ENCODE results near the gene SART1.

Gene SART1

GRCh38 chr11:65997286-65997685 is 35.8 kb downstream of the SART1 start:
- no peaks in the 10 kb centered on the region for H3K9me3 ChIP-seq (ENCODE audit: control insufficient read depth, low read length)
- H3K14ac ChIP-seq (ENCODE audit: low read length in 2 of 2), result no peak overlapping the region
- no peak overlapping the region for H3K18ac ChIP-seq (ENCODE audit: low read depth in 1 of 2, low read length in 2 of 2)
- no peaks in the 10 kb centered on the region for H3K27me3 ChIP-seq (ENCODE audit: control insufficient read depth in 1 of 2, insufficient read depth in 1 of 2, low read length in 2 of 2)
- no peak overlapping the region for H3K4me2 ChIP-seq (ENCODE audit: low read length, poor library complexity, severe bottlenecking)
- peaks cover 42 to 54% of the 10 kb centered on the region in 2 experiments for H3K36me3 ChIP-seq (ENCODE audit: control insufficient read depth in 1 of 2, insufficient read depth in 2 of 2, low read depth in 1 of 2, low read length in 2 of 2)
- no peak overlapping the region for H3K4ac ChIP-seq (ENCODE audit: low read depth in 1 of 2, low read length in 2 of 2)
- H3K23ac ChIP-seq (ENCODE audit: low read length in 2 of 2), result no peak overlapping the region
- H3K9ac ChIP-seq (ENCODE audit: low read length), result no peak overlapping the region
- H4K91ac ChIP-seq (ENCODE audit: low read length), result no peak overlapping the region
- 93% methylated on average over 2 of the region's 2 CpGs for WGBS
- peaks cover 29% of the 10 kb centered on the region for H3K79me1 ChIP-seq (replicated peaks; ENCODE audit: low read length, poor library complexity, severe bottlenecking)
- H3K4me3 ChIP-seq (ENCODE audit: insufficient read depth in 1 of 2, low read depth in 1 of 2, low read length in 2 of 2), result no peak overlapping the region
- no peak for DNase-seq
- H2BK120ac ChIP-seq (ENCODE audit: low read depth, low read length), result no peak overlapping the region
- no peak overlapping the region for H2AFZ ChIP-seq (ENCODE audit: low read depth, low read length)
- H2BK15ac ChIP-seq (ENCODE audit: low read depth, poor library complexity, severe bottlenecking), result no peak overlapping the region
- H3K27ac ChIP-seq (ENCODE audit: low read length, poor library complexity, severe bottlenecking), result no peak overlapping the region
- H2BK12ac ChIP-seq (ENCODE audit: low read length in 2 of 2), result no peak overlapping the region
- no peak overlapping the region for H2AK5ac ChIP-seq (ENCODE audit: low read length, severe bottlenecking)
- peaks cover 5% of the 10 kb centered on the region for H3K4me1 ChIP-seq (ENCODE audit: control insufficient read depth, insufficient read depth, low read depth, low read length)
- H4K8ac ChIP-seq (ENCODE audit: low read length), result no peak overlapping the region
- H2BK5ac ChIP-seq (ENCODE audit: low read depth, low read length, poor library complexity, severe bottlenecking), result no peak overlapping the region

GRCh38 chr11:66001942-66002647 is 40.6 kb downstream of the SART1 start, which contains the start of the genes BANF1 and EIF1AD:
TSS of gene BANF1 (plus strand) at chr11:66002503. CDS start at chr11:66003251, 748 bp downstream.
TSS of gene EIF1AD (minus strand) at chr11:66002157. CDS start at chr11:66000389, 1,768 bp downstream.
- Histone ChIP-seq H3K23ac (ENCODE audit: low read length in 2 of 2) (no peak within 1 kb of the TSS), H3K27me3 (ENCODE audit: control insufficient read depth in 1 of 2, insufficient read depth in 1 of 2, low read length in 2 of 2) (no peaks in the 10 kb centered on the region), H2BK120ac (ENCODE audit: low read depth, low read length) (peak within 1 kb of the TSS; percentile 25), H2BK12ac (ENCODE audit: low read length in 2 of 2) (peak within 1 kb of the TSS in 1 of 2 experiments; percentile 55), H3K4me3 (ENCODE audit: insufficient read depth in 1 of 2, low read depth in 1 of 2, low read length in 2 of 2) (peak within 1 kb of the TSS; percentile 89 to 93), H3K9me3 (ENCODE audit: control insufficient read depth, low read length) (no peaks in the 10 kb centered on the region), H3K36me3 (ENCODE audit: control insufficient read depth in 1 of 2, insufficient read depth in 2 of 2, low read depth in 1 of 2, low read length in 2 of 2) (peaks cover 55 to 57% of the 10 kb centered on the region in 2 experiments), H3K27ac (ENCODE audit: low read length, poor library complexity, severe bottlenecking) (peak within 1 kb of the TSS; percentile 83), H3K14ac (ENCODE audit: low read length in 2 of 2) (peak within 1 kb of the TSS in 1 of 2 experiments; percentile 94), H3K4me2 (ENCODE audit: low read length, poor library complexity, severe bottlenecking) (peak within 1 kb of the TSS; percentile 72), H4K8ac (ENCODE audit: low read length) (peak within 1 kb of the TSS; percentile 95), H3K9ac (ENCODE audit: low read length) (peak within 1 kb of the TSS; percentile 96), H2AFZ (ENCODE audit: low read depth, low read length) (peak within 1 kb of the TSS; percentile 81), H2BK15ac (ENCODE audit: low read depth, poor library complexity, severe bottlenecking) (peak within 1 kb of the TSS; percentile 85), H2AK5ac (ENCODE audit: low read length, severe bottlenecking) (no peak within 1 kb of the TSS), H4K91ac (ENCODE audit: low read length) (peak within 1 kb of the TSS; percentile 81), H3K4ac (ENCODE audit: low read depth in 1 of 2, low read length in 2 of 2) (peak within 1 kb of the TSS; percentile 30 to 89), H3K79me1 (replicated peaks; ENCODE audit: low read length, poor library complexity, severe bottlenecking) (peaks cover 32% of the 10 kb centered on the region), H3K18ac (ENCODE audit: low read depth in 1 of 2, low read length in 2 of 2) (peak within 1 kb of the TSS; percentile 80 to 93), H3K4me1 (ENCODE audit: control insufficient read depth, insufficient read depth, low read depth, low read length) (peaks cover 10% of the 10 kb centered on the region), H2BK5ac (ENCODE audit: low read depth, low read length, poor library complexity, severe bottlenecking) (no peak within 1 kb of the TSS)
- DNase-seq, result peak; percentile 99
- WGBS, result under 1% methylated on average over 55 of the region's 55 CpGs

- peak overlapping the region; percentile 95 for H4K8ac ChIP-seq (ENCODE audit: low read length)
- peak overlapping the region; percentile 96 for H3K9ac ChIP-seq (ENCODE audit: low read length)
- H3K27ac ChIP-seq (ENCODE audit: low read length, poor library complexity, severe bottlenecking), result peak overlapping the region; percentile 83
- H3K4me3 ChIP-seq (ENCODE audit: insufficient read depth in 1 of 2, low read depth in 1 of 2, low read length in 2 of 2), result peak overlapping the region; percentile 89 to 93
- H3K23ac ChIP-seq (ENCODE audit: low read length in 2 of 2), result no peak overlapping the region
- H3K14ac ChIP-seq (ENCODE audit: low read length in 2 of 2), result peak overlapping the region in 1 of 2 experiments; percentile 94
- peak overlapping the region in 1 of 2 experiments; percentile 55 for H2BK12ac ChIP-seq (ENCODE audit: low read length in 2 of 2)
- DNase-seq, result peak; percentile 50
- H3K36me3 ChIP-seq (ENCODE audit: control insufficient read depth in 1 of 2, insufficient read depth in 2 of 2, low read depth in 1 of 2, low read length in 2 of 2), result peaks cover 49 to 50% of the 10 kb centered on the region in 2 experiments
- H3K27me3 ChIP-seq (ENCODE audit: control insufficient read depth in 1 of 2, insufficient read depth in 1 of 2, low read length in 2 of 2), result no peaks in the 10 kb centered on the region
- H2AFZ ChIP-seq (ENCODE audit: low read depth, low read length), result peak overlapping the region; percentile 81
- peak overlapping the region; percentile 80 to 93 for H3K18ac ChIP-seq (ENCODE audit: low read depth in 1 of 2, low read length in 2 of 2)
- peaks cover 26% of the 10 kb centered on the region for H3K79me1 ChIP-seq (replicated peaks; ENCODE audit: low read length, poor library complexity, severe bottlenecking)
- H2BK5ac ChIP-seq (ENCODE audit: low read depth, low read length, poor library complexity, severe bottlenecking), result no peak overlapping the region
- H2BK15ac ChIP-seq (ENCODE audit: low read depth, poor library complexity, severe bottlenecking), result peak overlapping the region; percentile 85
- 3% methylated on average over 22 of the region's 40 CpGs for WGBS
- H4K91ac ChIP-seq (ENCODE audit: low read length), result peak overlapping the region; percentile 81
- peaks cover 10% of the 10 kb centered on the region for H3K4me1 ChIP-seq (ENCODE audit: control insufficient read depth, insufficient read depth, low read depth, low read length)
- no peak overlapping the region for H2AK5ac ChIP-seq (ENCODE audit: low read length, severe bottlenecking)
- H3K4me2 ChIP-seq (ENCODE audit: low read length, poor library complexity, severe bottlenecking), result peak overlapping the region; percentile 72
- no peaks in the 10 kb centered on the region for H3K9me3 ChIP-seq (ENCODE audit: control insufficient read depth, low read length)
- H2BK120ac ChIP-seq (ENCODE audit: low read depth, low read length), result peak overlapping the region; percentile 25
- H3K4ac ChIP-seq (ENCODE audit: low read depth in 1 of 2, low read length in 2 of 2), result peak overlapping the region; percentile 30 to 89
These were observed 41.2 kb downstream of the SART1 start for GRCh38 chr11:66002648-66003225.

- H3K27ac ChIP-seq (ENCODE audit: low read length, poor library complexity, severe bottlenecking), result no peak overlapping the region
- peaks cover 21% of the 10 kb centered on the region for H3K79me1 ChIP-seq (replicated peaks; ENCODE audit: low read length, poor library complexity, severe bottlenecking)
- no peak overlapping the region for H2BK12ac ChIP-seq (ENCODE audit: low read length in 2 of 2)
- H2AFZ ChIP-seq (ENCODE audit: low read depth, low read length), result no peak overlapping the region
- no peak overlapping the region for H4K8ac ChIP-seq (ENCODE audit: low read length)
- peak overlapping the region in 1 of 2 experiments; percentile 89 for H3K4me3 ChIP-seq (ENCODE audit: insufficient read depth in 1 of 2, low read depth in 1 of 2, low read length in 2 of 2)
- H3K27me3 ChIP-seq (ENCODE audit: control insufficient read depth in 1 of 2, insufficient read depth in 1 of 2, low read length in 2 of 2), result no peaks in the 10 kb centered on the region
- no peak overlapping the region for H3K14ac ChIP-seq (ENCODE audit: low read length in 2 of 2)
- H3K4me1 ChIP-seq (ENCODE audit: control insufficient read depth, insufficient read depth, low read depth, low read length), result peaks cover 10% of the 10 kb centered on the region
- DNase-seq, result no peak
- H3K9ac ChIP-seq (ENCODE audit: low read length), result peak overlapping the region; percentile 96
- peak overlapping the region; percentile 72 for H3K4me2 ChIP-seq (ENCODE audit: low read length, poor library complexity, severe bottlenecking)
- H3K18ac ChIP-seq (ENCODE audit: low read depth in 1 of 2, low read length in 2 of 2), result no peak overlapping the region
- no peak overlapping the region for H2AK5ac ChIP-seq (ENCODE audit: low read length, severe bottlenecking)
- H3K23ac ChIP-seq (ENCODE audit: low read length in 2 of 2), result no peak overlapping the region
- no peak overlapping the region for H3K4ac ChIP-seq (ENCODE audit: low read depth in 1 of 2, low read length in 2 of 2)
- peaks cover 43 to 45% of the 10 kb centered on the region in 2 experiments for H3K36me3 ChIP-seq (ENCODE audit: control insufficient read depth in 1 of 2, insufficient read depth in 2 of 2, low read depth in 1 of 2, low read length in 2 of 2)
- H4K91ac ChIP-seq (ENCODE audit: low read length), result no peak overlapping the region
- no peaks in the 10 kb centered on the region for H3K9me3 ChIP-seq (ENCODE audit: control insufficient read depth, low read length)
- H2BK15ac ChIP-seq (ENCODE audit: low read depth, poor library complexity, severe bottlenecking), result peak overlapping the region; percentile 20
- no peak overlapping the region for H2BK5ac ChIP-seq (ENCODE audit: low read depth, low read length, poor library complexity, severe bottlenecking)
- H2BK120ac ChIP-seq (ENCODE audit: low read depth, low read length), result no peak overlapping the region
- 91% methylated on average over 6 of the region's 6 CpGs for WGBS
These were observed 41.8 kb downstream of the SART1 start for GRCh38 chr11:66003291-66003690.
